ENCODE measurements around the gene COL5A3.
"Not testable (repeated sequence)": the region's sequence is repeated elsewhere in the genome, so short reads cannot be mapped to it uniquely, and the experiment has no call there.

The COL5A3 gene

GRCh38 chr19:9923440-9923839 lies 86.9 kb downstream of the COL5A3 start:
- no peak overlapping the region for H3K9ac ChIP-seq (ENCODE audit: low read depth, low read length)
- H3K9me3 ChIP-seq (ENCODE audit: control insufficient read depth, insufficient read depth, low read length) = no peaks in the 10 kb centered on the region
- H3K4me1 ChIP-seq (ENCODE audit: insufficient read depth, low read length) = no peaks in the 10 kb centered on the region
- no peaks in the 10 kb centered on the region for H3K36me3 ChIP-seq (ENCODE audit: insufficient read depth, low read length)

GRCh38 chr19:9922782-9923379 lies 87.4 kb downstream of the COL5A3 start:
- H3K4me1 ChIP-seq (ENCODE audit: insufficient read depth, low read length); H3K9me3 ChIP-seq (ENCODE audit: control insufficient read depth, insufficient read depth, low read length); H3K36me3 ChIP-seq (ENCODE audit: insufficient read depth, low read length); H3K9ac ChIP-seq (ENCODE audit: low read depth, low read length): not testable (repeated sequence)

DNA sequence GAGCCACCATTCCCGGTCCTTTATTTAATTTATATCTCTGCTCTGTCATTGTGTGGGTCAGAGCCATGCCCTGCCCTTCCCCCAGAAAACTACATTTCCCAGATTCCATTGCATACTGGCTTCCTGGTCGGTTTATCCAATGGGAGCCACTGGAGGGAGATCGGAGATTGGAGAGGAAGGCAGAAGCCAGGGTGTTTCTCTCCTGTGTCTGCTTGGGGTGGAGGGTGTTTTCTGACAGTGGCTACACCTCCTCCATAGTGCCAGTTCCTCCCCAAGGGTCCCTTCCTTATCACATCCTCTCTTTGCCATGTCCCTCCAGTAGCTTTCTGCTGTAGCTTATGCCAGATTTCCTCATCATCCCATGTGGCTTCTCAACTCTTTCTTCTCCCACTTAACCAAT lies 93.0 kb downstream of the COL5A3 start:
- no peaks in the 10 kb centered on the region for H3K9me3 ChIP-seq (ENCODE audit: control insufficient read depth, insufficient read depth, low read length)
- H3K4me1 ChIP-seq (ENCODE audit: insufficient read depth, low read length) = 0 out of 2 replicates have a peak, but pooled peaks cover 7% of the 10 kb centered on the region
- no peak overlapping the region for H3K9ac ChIP-seq (ENCODE audit: low read depth, low read length)
- H3K36me3 ChIP-seq (ENCODE audit: insufficient read depth, low read length) = no peaks in the 10 kb centered on the region

DNA sequence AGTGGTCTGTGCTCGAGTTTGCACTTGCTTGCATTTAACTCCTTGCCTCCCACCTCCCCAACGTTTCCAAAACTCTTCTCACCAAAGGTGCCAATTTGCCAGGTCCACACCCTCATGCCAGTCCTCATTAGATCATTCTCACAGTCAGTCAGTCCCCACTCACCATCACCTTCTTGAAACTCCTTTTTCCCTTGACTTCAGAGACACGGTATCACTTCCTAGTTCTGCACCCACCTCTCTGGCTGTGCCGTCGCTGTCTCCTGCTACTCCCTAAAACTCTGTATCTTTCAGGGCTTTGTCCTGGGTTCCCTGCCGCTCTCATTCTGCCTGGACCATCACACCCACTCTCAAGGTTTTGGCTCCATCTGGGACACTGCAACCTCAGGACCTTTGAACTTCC lies 93.6 kb downstream of the COL5A3 start:
- no peak overlapping the region for H3K9ac ChIP-seq (ENCODE audit: low read depth, low read length)
- H3K9me3 ChIP-seq (ENCODE audit: control insufficient read depth, insufficient read depth, low read length) = no peaks in the 10 kb centered on the region
- H3K36me3 ChIP-seq (ENCODE audit: insufficient read depth, low read length) = no peaks in the 10 kb centered on the region
- H3K4me1 ChIP-seq (ENCODE audit: insufficient read depth, low read length) = 0 out of 2 replicates have a peak, but pooled peaks cover 7% of the 10 kb centered on the region

- Histone ChIP-seq H3K4me1 (ENCODE audit: insufficient read depth, low read length) (0 out of 2 replicates have a peak, but pooled peaks cover 7% of the 10 kb centered on the region), H3K9ac (ENCODE audit: low read depth, low read length) (peak overlapping the region; percentile 82), H3K36me3 (ENCODE audit: insufficient read depth, low read length) (no peaks in the 10 kb centered on the region), H3K9me3 (ENCODE audit: control insufficient read depth, insufficient read depth, low read length) (no peaks in the 10 kb centered on the region)
These were observed 95.7 kb downstream of the COL5A3 start for GRCh38 chr19:9914315-9915207.

DNA sequence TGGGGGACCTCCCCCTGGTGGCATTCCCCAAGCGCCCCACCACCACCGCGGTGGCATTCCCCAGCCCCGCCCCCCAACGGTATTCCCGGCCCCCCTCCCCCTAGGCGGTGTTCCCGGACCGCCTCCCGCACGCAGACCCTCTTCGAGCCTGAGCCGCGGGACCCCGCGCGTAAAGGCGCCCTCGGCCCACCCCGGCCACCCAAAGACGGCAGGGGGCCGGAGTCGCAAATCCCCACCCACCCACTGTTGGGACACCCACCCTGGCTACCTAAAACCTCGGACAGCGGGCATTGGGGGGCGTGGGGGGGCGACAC lies 96.3 kb downstream of the COL5A3 start:
- H3K36me3 ChIP-seq (ENCODE audit: insufficient read depth, low read length) = no peaks in the 10 kb centered on the region
- 0 out of 2 replicates have a peak, but pooled peaks cover 7% of the 10 kb centered on the region for H3K4me1 ChIP-seq (ENCODE audit: insufficient read depth, low read length)
- no peaks in the 10 kb centered on the region for H3K9me3 ChIP-seq (ENCODE audit: control insufficient read depth, insufficient read depth, low read length)
- H3K9ac ChIP-seq (ENCODE audit: low read depth, low read length) = peak overlapping the region; percentile 82

DNA sequence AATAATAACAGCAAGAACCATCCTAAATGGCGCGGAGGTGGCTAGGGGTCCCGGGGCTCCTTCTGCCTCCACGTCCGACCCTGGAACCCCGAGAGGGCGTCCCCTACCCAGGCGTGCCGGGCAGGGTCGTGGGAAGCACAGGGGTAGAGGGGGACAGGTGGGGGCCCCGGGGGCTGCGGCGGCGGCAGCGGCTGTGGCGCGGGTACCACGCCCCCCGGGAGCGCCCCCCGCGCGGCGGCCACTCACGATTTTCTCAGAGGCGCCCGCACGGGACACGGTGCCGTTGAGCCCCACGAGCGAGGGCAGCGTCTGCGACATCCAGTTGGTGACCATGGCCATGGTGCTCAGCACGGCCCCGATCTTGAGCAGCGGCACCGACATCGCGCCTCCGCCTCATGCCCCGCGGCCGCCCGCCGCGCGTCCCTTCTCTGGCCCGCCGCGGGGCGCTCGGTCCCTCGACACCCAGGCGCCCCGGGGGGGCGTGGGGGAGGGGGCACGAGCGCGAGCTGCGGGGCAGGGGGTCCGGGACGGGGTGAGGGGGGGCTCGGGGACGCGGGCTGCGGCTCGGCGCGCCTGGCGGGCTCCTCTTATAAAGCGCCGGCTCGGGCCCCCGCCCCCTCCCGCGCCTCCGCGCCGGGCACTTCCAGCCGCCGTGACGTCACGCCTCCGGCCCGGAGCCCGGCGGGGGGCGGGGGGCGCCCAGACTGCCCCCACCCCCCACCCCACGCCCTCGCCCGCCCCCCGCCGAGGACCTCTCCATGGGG lies 96.9 kb downstream of the COL5A3 start:
- Histone ChIP-seq H3K9me3 (ENCODE audit: control insufficient read depth, insufficient read depth, low read length) (no peaks in the 10 kb centered on the region), H3K4me1 (ENCODE audit: insufficient read depth, low read length) (0 out of 2 replicates have a peak, but pooled peaks cover 7% of the 10 kb centered on the region), H3K9ac (ENCODE audit: low read depth, low read length) (peak overlapping the region; percentile 57)

GRCh38 chr19:9912551-9913236 lies 97.6 kb downstream of the COL5A3 start:
- Histone ChIP-seq H3K36me3 (ENCODE audit: insufficient read depth, low read length) (no peaks in the 10 kb centered on the region), H3K9ac (ENCODE audit: low read depth, low read length) (peak overlapping the region; percentile 57), H3K9me3 (ENCODE audit: control insufficient read depth, insufficient read depth, low read length) (no peaks in the 10 kb centered on the region), H3K4me1 (ENCODE audit: insufficient read depth, low read length) (0 out of 2 replicates have a peak, but pooled peaks cover 7% of the 10 kb centered on the region)

More for the DNA sequence above, 96.9 kb downstream of the COL5A3 start:
- no peaks in the 10 kb centered on the region for H3K36me3 ChIP-seq (ENCODE audit: insufficient read depth, low read length)

- H3K36me3 ChIP-seq (ENCODE audit: insufficient read depth, low read length) = no peaks in the 10 kb centered on the region
These were observed 98.6 kb downstream of the COL5A3 start for GRCh38 chr19:9911524-9912185.

DNA sequence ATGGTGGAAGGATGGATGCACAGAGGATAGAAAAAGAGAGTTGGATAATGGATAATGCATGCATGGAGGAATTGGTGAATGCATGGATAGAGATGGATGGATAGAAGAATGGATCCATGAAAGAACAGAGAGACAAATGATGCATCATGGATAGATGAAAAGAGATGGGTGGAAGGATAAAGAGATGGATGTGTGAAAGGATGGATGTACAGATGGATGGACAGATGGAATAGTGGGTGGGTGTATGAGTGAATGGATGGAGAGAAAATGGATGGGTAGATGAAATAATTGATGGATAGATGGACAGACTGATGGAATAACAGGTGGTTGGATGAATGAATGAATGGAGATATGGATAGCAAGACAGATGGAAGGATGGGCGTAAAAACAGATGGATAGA lies 99.7 kb downstream of the COL5A3 start:
- no peaks in the 10 kb centered on the region for H3K36me3 ChIP-seq (ENCODE audit: insufficient read depth, low read length)
- H3K4me1 ChIP-seq (ENCODE audit: insufficient read depth, low read length) = no peaks in the 10 kb centered on the region
- no peak overlapping the region for H3K9ac ChIP-seq (ENCODE audit: low read depth, low read length)
- no peaks in the 10 kb centered on the region for H3K9me3 ChIP-seq (ENCODE audit: control insufficient read depth, insufficient read depth, low read length)

More at GRCh38 chr19:9911524-9912185, 98.6 kb downstream of the COL5A3 start:
- H3K9me3 ChIP-seq (ENCODE audit: control insufficient read depth, insufficient read depth, low read length) = no peaks in the 10 kb centered on the region
- 0 out of 2 replicates have a peak, but pooled peaks cover 4% of the 10 kb centered on the region for H3K4me1 ChIP-seq (ENCODE audit: insufficient read depth, low read length)
- H3K9ac ChIP-seq (ENCODE audit: low read depth, low read length) = no peak overlapping the region

All from ES-I3 (cell line).